Testis (tissue), 2 donors: ENCODE measurements around the gene AATF.

Experiments used
- CTCF ChIP-seq, 3 experiments: fragments of 450-650 bp in 2 of 3; fragments of 200-600 bp in 1 of 3; sonication (generic) in 1 of 3; IDR thresholded peaks; one replicate each; pipeline ENCODE4 v1.5.1; 2016 to 2019; ENCODE audit warnings: antibody characterized with exemption in 3 of 3, mild to moderate bottlenecking in 2 of 3, moderate library complexity in 1 of 3
- POLR2A ChIP-seq: fragments of 450-650 bp; IDR thresholded peaks from one replicate; pipeline ENCODE4 v1.6.1; 2017; ENCODE audit warnings: antibody characterized with exemption, mild to moderate bottlenecking, moderate library complexity

GRCh38 chr17:36949461-36949927, 740 bp downstream of the AATF start:
- TF ChIP-seq POLR2A (no peak), CTCF (IDR thresholded peaks at IDR 0.05) (no peak)
